PC-3 (cell line): ENCODE data around the gene PTPN3. TPM values are rescaled to one million over a fixed set of nuclear protein-coding genes. Genes with fewer than 3 reads are reported as not detected.

Experiments
- ATAC-seq: fragments of 200-7000 bp; cut with Tn5 transposase; 2 replicates; pipeline ENCODE4 v1.9.1; 2020; ENCODE audit warnings: mild to moderate bottlenecking, moderate library complexity
- BruUV-seq: library from RNA; stranded (reverse); fragments of 400-500 nt; replicated peaks from 2 replicates; lab custom pipeline; 2021; lab: Mats Ljungman, UMichigan
- CTCF ChIA-PET: fragments of 300-600 bp; sonication (Branson Sonifier 250); formaldehyde crosslinking; loops from one replicate; lab custom pipeline; 2022; ENCODE audit warnings: antibody characterized with exemption; lab: Charles Lee
- POLR2A ChIA-PET: fragments of 300-600 bp; sonication (Branson Sonifier 250); formaldehyde crosslinking; loops from one replicate; lab custom pipeline; 2022; ENCODE audit warnings: antibody characterized with exemption; ENCODE audit not compliant: unreplicated experiment; lab: Charles Lee
- DNase-seq: peaks from one replicate; pipeline ENCODE4 v3.0.0-alpha.2; 2015
- H2AFZ ChIP-seq: fragments of 300-600 bp; sonication (generic); 2 replicates; pipeline ENCODE4 v1.6.0; 2016; ENCODE audit warnings: antibody characterized with exemption, low read length
- H3F3A ChIP-seq: fragments of 300-600 bp; sonication (generic); one replicate; pipeline ENCODE4 v1.6.0; 2017; ENCODE audit warnings: antibody characterized with exemption, low read length, control low read depth, mild to moderate bottlenecking; ENCODE audit not compliant: unreplicated experiment
- H3K27ac ChIP-seq: fragments of 300-600 bp; sonication (generic); 2 replicates; pipeline ENCODE4 v1.5.1; 2016; ENCODE audit warnings: mild to moderate bottlenecking, low read length
- H3K27me3 ChIP-seq: fragments of 300-600 bp; sonication (generic); 2 replicates; pipeline ENCODE4 v1.6.1; 2016; ENCODE audit warnings: low read length, mixed read lengths
- H3K36me3 ChIP-seq: fragments of 300-600 bp; sonication (generic); 2 replicates; pipeline ENCODE4 v1.6.1; 2016; ENCODE audit warnings: low read depth, mixed run types, low read length, mixed read lengths
- H3K4me1 ChIP-seq: fragments of 300-600 bp; sonication (generic); 2 replicates; pipeline ENCODE4 v1.5.1; 2016; ENCODE audit warnings: low read length; ENCODE audit not compliant: insufficient read depth
- H3K4me2 ChIP-seq: fragments of 300-600 bp; sonication (generic); 2 replicates; pipeline ENCODE4 v1.6.0; 2016; ENCODE audit warnings: low read length
- H3K4me3 ChIP-seq: fragments of 300-600 bp; sonication (generic); 2 replicates; pipeline ENCODE4 v1.5.1; 2016; ENCODE audit warnings: mild to moderate bottlenecking, low read length, mixed read lengths
- H3K79me2 ChIP-seq: fragments of 300-600 bp; sonication (generic); 2 replicates; pipeline ENCODE4 v1.6.1; 2017; ENCODE audit warnings: low read length, mixed read lengths
- H3K9ac ChIP-seq: fragments of 300-600 bp; sonication (generic); 2 replicates; pipeline ENCODE4 v1.6.0; 2016; ENCODE audit warnings: mild to moderate bottlenecking, low read length
- H3K9me2 ChIP-seq: fragments of 300-600 bp; sonication (generic); replicated peaks from 2 replicates; pipeline ENCODE4 v1.6.1; 2016; ENCODE audit warnings: mixed run types, low read length, mixed read lengths
- H3K9me3 ChIP-seq: fragments of 300-600 bp; sonication (generic); 2 replicates; pipeline ENCODE4 v1.6.1; 2016; ENCODE audit warnings: low read length, mixed read lengths
- H4K20me1 ChIP-seq: fragments of 300-600 bp; sonication (generic); 2 replicates; pipeline ENCODE4 v1.6.1; 2016; ENCODE audit warnings: low read length, mixed read lengths
- CTCF ChIP-seq: fragments of 300-600 bp; sonication (generic); conservative IDR thresholded peaks from 2 replicates; pipeline ENCODE4 v1.5.1; 2017; ENCODE audit warnings: antibody characterized with exemption, low read depth, mild to moderate bottlenecking, low read length
- EZH2 ChIP-seq: fragments of 300-600 bp; sonication (generic); IDR thresholded peaks from one replicate; pipeline ENCODE4 v1.6.1; 2017; ENCODE audit warnings: antibody characterized with exemption, mild to moderate bottlenecking, low read length; ENCODE audit not compliant: unreplicated experiment
- EZH2phosphoT487 ChIP-seq: fragments of 300-600 bp; sonication (generic); IDR thresholded peaks from 2 replicates; pipeline ENCODE4 v1.6.1; 2018; ENCODE audit warnings: mild to moderate bottlenecking, antibody characterized with exemption, low read length, borderline replicate concordance
- intact Hi-C: fragments of 100-400 bp; cut with micrococcal nuclease; formaldehyde crosslinking; loops from 2 replicates; pipeline ENCODE4 v1.9.0; 2023
- total RNA-seq: library from RNA; depleted of rRNA; stranded (reverse); fragments of >200 nt; gene quantifications from 2 replicates; pipeline ENCODE4 v1.2.3, GENCODE V29; 2014

Gene PTPN3
- total RNA-seq, 1 experiment from 2014 or later = 8.4 TPM

- Histone ChIP-seq H3K9me2 (no peaks in the 10 kb centered on the region), H3K9ac (no peak overlapping the region), H4K20me1 (no peaks in the 10 kb centered on the region), H3K79me2 (no peaks in the 10 kb centered on the region), H3K4me1 (peaks cover 25% of the 10 kb centered on the region), H3F3A (no peaks in the 10 kb centered on the region), H3K27ac (no peak overlapping the region), H3K27me3 (no peaks in the 10 kb centered on the region), H3K36me3 (no peaks in the 10 kb centered on the region), H2AFZ (no peak overlapping the region), H3K4me2 (no peak overlapping the region), H3K9me3 (no peaks in the 10 kb centered on the region), H3K4me3 (no peak overlapping the region)
- intact Hi-C loops = no loop called here
- CTCF ChIA-PET = no interaction called here
- no peak for ATAC-seq
- BruUV-seq = no TSS peak
- DNase-seq = no peak
- POLR2A ChIA-PET = no interaction called here
- TF ChIP-seq EZH2 (no peak), EZH2phosphoT487 (no peak), CTCF (no peak)
Measured at GRCh38 chr9:109504689-109505088, 6.6 kb upstream of the PTPN3 start.

- ChIA-PET POLR2A (no interaction called here), CTCF (interaction anchor here (0.6 to 0.8 kb wide), 2 partner anchors 33 to 319 kb away, joined by 4 to 6 read pairs; no protein-coding TSS in a partner anchor)
- DNase-seq (no peak), ATAC-seq (no peak)
- Histone ChIP-seq H2AFZ (peak overlapping the region; percentile 99), H3K4me1 (peaks cover 28% of the 10 kb centered on the region), H3K36me3 (no peaks in the 10 kb centered on the region), H3K9me2 (no peaks in the 10 kb centered on the region), H3K27ac (no peak overlapping the region), H3K4me2 (peak overlapping the region; percentile 96), H3K27me3 (no peaks in the 10 kb centered on the region), H3K9ac (peak overlapping the region; percentile 54), H3K9me3 (no peaks in the 10 kb centered on the region), H3F3A (no peaks in the 10 kb centered on the region), H3K4me3 (peak overlapping the region; percentile 70), H3K79me2 (peaks cover 21% of the 10 kb centered on the region), H4K20me1 (no peaks in the 10 kb centered on the region)
- intact Hi-C loops = no loop called here
- BruUV-seq = no TSS peak
- no peak for TF ChIP-seq EZH2phosphoT487
- TF ChIP-seq EZH2 = no peak
- no peak for TF ChIP-seq CTCF
Measured at GRCh38 chr9:109500421-109500974, 2.4 kb upstream of the PTPN3 start.
